ENCODE measurements around the gene CTU1. TPM values are rescaled to one million over a fixed set of nuclear protein-coding genes. Genes with fewer than 3 reads are reported as not detected.

CTU1 gene
- polyA plus RNA-seq, 1 donor: 1.8 TPM

DNA sequence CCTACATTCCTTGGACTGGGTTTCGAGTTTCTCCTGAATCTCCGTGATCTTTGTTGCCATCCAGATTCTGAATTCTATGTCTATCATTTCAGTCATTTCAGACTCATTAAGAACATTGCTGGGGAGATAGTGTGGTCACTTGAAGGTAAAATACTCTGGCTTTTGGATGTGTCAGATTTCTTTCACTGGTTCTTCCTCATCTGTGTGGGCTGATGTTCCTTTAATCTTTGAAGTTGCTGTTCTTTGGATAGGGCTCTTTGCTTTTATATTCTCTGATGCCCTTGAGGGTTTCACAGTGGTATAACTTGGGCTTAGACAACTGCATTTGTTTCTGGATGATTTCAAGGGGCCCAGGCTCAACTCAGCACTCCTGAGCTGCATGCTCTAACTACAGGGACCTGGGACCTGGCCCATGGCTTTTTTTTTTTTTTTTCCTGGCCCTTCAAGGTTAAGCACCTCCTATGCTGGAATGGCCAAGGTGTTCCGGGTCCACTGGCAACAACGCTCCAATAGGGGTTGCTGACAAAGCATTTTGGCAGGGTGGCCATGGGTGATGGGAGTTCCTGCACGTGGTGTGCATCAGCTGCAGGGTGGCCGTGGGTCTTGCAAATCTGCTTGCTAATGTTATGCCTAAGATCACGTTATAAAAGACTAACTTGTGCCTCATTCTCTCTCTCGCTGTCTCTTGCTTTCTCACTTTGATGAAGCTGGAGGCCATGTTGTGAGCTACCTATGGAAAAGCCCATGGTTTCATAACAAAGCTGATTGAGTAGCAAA is 28.0 kb upstream of the CTU1 start:
- no peak for DNase-seq

DNA sequence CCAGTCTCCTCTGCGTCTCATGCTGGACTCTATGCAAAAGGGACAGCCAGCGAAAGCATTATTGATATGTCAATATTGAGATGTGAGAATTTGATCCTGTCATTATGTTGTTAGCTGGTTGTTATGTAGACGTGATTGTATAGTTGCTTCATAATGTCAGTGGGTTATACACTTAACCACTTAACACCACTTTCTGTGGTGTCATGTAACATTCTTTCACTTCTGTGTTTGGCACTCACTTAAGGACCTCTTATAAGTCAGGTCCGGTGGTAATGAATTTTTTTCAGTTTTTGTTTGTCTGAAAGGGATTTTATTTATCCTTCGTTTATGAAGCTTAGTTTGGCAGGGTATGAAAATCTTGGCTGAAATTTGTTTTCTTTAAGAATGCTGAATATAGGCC is 26.8 kb upstream of the CTU1 start:
- no peak for DNase-seq

DNA sequence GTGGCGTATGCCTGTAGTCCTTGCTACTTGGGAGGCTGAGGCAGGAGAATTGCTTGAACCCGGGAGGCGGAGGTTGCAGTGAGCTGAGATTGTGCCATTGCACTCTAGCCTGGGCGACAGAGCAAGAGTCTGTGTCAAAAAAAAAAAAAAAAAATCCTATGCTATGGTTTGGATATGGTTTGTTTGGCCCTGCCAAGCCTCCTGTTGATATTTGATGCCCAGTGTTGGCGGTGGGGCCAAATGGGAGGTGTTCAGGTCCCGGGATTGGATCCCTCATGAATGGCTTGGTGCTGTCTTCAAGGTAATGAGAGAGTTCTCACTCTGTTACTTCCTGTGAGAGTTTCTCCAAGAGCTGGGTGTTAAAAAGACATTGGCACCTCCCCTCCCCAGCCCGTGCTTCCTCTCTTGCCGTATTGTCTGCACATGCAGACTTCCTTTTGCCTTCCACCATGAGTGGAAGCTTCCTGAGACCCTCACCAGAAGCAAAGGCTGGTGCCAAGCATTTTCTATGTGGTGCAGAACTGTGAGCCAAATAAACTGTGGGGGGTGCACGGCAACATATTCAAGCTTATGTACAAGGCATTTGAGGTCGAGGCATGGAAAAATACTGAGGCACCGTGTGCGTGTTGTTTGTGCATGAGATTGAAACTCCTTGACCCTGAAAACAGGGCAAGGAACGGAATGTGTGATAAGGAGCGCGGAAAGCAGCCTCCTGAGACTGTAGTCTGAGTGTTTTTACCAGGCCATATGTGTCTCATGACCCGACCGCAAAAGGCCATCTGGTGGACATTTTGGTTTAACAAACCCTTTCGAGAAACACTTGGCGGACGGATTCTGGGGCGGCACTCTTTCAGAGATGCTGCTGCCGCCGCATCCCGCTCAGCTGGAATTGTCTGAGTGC is 23.8 kb upstream of the CTU1 start:
- no peak for DNase-seq

DNA sequence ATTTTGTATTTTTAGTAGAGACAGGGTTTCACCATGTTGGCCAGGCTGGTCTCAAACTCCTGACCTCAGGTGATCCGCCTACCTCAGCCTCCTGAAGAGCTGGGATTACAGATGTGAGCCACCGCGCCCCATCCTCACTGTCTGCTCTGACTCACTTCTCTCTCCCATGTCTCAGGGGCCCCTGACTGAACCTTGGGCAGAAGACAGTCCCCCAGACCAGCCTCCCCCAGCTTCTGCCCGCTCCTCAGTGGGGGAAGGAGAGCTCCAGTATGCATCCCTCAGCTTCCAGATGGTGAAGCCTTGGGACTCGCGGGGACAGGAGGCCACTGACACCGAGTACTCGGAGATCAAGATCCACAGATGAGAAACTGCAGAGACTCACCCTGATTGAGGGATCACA is 21.5 kb upstream of the CTU1 start:
- DNase-seq: no peak

DNA sequence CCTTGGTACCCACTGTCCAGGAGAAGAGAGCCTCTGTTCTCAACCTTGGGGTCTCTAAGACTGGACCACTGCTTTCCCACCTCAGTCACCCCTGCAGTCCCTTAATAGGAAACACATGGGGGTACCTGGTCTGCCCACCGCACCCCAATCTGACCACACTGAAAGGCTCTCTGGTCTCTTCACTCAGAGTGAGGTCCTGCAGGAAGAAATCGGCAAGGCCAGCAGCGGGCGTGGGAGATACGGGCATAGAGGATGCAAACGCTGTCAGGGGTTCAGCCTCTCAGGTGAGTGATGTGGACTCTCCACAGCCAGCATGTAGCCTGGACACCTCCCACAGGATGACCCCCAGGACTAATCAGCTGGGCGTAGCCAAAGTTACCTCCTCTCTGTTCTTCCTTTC is 20.0 kb upstream of the CTU1 start:
- DNase-seq: no peak

DNA sequence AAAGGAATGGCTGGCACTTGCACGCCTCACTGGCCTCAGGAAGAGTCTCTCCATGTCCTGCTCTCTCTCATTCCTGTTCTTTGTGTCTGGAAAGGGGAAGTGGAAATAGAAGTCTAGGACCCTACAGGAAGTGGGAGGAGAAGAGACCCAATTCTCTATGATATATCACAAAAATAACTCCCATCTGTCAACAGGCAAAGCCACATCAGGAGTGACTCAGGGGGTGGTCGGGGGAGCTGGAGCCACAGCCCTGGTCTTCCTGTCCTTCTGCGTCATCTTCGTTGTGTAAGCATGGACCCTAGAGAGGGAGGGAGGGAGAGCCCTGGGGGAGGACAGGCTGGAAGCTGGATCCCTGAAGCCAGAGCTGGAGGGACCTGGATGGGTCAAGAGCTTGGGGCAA is 19.5 kb upstream of the CTU1 start:
- no peak for DNase-seq

DNA sequence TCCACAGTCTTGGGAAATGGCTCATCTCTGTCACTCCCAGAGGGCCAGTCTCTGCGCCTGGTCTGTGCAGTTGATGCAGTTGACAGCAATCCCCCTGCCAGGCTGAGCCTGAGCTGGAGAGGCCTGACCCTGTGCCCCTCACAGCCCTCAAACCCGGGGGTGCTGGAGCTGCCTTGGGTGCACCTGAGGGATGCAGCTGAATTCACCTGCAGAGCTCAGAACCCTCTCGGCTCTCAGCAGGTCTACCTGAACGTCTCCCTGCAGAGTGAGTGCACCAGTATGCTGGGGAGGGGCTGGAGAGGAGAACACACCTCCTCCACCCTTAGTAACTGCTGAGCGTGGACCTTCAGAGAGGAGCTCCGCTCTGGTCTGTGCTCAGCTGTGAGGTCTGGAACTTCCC is 18.8 kb upstream of the CTU1 start:
- DNase-seq: no peak

DNA sequence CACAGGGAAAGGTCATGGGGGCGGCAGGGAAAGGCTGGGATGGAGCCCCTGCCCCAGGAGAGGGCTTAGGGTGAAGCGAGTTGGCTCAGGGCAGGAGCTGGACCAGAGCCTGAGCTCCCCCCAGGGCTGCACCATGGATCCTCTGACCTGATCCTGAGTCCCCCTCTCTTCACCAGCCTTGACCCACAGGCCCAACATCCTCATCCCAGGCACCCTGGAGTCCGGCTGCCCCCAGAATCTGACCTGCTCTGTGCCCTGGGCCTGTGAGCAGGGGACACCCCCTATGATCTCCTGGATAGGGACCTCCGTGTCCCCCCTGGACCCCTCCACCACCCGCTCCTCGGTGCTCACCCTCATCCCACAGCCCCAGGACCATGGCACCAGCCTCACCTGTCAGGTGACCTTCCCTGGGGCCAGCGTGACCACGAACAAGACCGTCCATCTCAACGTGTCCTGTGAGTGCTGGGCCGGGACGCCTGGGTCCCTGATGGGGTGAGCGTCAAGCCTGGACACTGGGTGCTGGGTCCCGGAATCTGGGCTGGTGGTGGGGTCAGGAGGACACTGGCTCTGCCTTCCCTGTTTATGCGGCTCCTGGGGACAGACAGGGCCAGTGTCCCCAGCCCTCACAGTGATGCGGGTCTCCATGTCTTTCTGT is 17.3 kb upstream of the CTU1 start:
- no peak for DNase-seq

DNA sequence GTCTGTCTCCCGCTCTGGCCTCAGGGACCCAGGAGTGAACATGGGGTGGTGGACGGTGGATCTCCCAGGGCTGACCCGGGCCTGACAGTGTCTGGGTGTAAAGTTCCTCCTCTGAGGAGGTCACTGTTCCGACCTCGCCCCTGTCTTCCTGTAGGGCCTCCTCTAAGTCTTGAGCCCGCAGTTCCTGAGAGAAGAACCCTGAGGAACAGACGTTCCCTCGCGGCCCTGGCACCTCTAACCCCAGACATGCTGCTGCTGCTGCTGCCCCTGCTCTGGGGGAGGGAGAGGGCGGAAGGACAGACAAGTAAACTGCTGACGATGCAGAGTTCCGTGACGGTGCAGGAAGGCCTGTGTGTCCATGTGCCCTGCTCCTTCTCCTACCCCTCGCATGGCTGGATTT is 16.5 kb upstream of the CTU1 start, which contains the start of gene SIGLEC9:
TSS of gene SIGLEC9 (plus strand) at position 178 of the 400 bp plus-strand sequence. CDS start at position 247, 69 bp downstream.
- DNase-seq: no peak

DNA sequence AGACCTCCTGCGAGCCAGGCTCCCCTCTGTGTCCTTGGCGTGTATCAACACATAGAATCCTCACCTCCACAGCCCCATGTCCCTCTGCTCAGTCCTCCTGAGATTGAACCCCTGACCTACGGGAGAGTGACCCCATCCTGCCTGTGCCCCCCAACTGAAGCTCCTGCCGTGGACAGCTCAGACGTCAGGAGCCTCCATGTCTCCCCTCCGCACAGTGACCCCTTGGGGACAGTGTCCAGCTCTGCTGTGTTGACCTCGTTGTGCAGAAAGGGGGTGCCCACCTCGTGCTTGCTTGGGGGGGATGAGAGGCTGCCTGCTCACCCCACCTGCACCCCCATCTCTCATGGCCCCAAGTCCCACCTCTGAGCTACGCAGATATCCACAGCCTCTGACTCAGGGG is 16.0 kb upstream of the CTU1 start:
- no peak for DNase-seq

DNA sequence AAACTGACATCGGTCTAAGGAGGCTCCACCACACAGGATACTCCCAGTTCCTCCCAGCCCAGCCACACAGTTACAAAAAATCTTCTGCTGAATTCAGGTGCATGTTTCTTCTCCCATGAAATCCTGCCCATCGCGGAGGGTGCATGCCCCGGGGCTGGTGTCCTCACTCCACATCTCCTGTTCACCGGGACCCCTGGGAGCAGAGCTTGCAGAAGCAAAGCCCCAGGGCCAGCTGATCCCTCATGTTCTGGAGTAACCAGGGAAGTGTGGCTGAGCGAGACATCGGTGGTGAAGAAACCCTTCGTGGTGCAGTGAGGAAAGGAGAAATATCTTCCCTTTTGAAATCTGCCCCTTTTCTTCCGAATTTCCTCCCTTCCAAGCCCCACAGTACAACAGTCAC is 15.6 kb upstream of the CTU1 start:
- DNase-seq: no peak

DNA sequence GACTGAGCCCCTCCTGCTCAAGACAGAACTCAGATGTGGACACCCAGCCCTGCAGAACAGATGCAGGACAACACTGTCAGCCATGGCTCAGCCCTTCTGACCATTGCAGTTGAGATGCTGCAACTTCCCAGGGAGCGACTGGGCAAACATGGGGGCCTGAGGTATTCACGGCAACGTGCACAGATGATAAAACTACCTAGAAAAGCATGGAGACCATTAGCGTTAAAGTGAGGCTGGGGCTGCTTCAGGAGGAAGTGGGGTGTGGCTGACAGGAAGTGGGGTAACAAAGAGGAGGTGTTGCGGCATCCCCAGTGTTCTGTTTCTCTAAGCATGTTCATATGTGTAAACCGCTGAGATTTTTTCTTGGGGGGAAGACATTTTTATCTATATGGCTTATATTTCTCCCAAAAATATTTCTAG is 15.2 kb upstream of the CTU1 start:
- DNase-seq: no peak

DNA sequence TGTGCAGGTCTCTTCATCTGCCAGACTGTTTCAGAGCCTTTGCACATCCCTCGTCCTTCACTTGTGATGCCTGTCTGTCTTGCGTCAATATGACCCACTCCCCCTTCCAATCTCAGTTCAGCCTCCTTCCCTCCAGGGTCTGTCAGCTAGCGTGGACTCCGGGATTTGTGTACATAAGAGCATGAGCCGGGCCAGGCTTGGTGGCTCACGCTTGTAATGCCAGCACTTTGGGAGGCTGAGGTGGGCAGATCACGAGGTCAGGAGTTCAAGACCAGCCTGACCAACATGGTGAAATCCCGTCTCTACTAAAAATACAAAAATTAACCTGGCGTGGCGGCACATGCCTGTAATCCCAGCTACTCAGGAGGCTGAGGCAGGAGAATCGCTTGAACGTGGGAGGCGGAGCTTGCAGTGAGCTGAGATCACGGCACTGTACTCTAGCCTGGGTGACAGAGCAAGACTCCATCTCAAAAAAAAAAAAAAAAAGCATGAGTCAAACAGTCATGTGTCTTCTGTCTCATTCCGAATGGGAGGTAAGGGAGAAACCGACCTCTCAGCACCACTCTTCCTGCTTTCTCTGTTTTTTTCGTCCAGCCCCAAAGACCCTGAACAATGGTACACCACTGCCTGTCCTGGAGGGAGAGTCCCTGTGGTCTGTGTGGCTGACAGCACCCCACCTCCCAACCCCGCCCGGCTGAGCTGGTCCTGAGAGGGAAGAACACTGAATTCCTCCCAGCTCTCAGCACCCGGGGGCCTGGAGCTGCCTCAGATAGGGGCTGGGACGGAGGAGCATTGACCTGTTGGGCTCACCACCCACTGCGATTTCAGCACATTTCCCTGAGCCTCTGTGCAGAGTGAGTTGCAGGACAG is 14.1 kb upstream of the CTU1 start:
- DNase-seq: no peak

DNA sequence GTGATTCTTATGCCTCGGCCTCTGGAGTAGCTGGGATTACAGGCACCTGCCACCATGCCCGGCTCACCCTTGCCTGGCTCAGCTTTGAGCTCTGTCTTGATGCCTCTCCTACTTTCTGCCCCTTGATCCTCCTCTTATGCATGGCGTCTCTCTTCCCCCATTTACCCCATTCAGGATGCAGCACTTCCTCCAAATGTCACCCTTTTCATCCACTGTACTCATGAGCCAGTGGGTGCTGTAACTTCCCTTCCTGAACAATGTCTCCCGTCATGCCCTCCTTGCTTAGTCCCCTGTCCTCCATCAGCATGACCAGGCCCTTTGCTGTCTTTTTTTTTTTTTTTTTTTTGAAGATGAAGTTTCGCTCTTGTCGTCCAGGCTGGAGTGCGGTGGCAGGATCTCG is 13.0 kb upstream of the CTU1 start:
- no peak for DNase-seq

DNA sequence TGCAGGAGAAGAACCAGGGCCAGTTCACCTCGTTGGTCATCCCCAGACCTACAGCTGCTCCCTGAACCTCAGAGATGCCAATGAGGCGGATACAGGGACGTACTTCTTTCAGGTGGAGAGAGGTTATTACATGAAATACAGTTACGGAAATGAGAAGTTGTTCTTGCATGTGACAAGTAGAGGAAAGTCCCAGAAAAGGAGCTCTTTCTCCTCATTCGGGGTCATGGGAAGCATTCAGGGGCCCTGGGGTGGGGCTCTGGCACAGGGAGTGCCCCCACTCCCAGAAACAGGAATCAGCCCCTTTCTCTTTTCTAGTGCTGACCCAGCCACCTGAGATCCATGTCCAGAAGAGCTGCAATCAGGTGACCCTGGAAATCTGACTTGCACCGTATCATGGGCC is 12.0 kb upstream of the CTU1 start:
- no peak for DNase-seq

DNA sequence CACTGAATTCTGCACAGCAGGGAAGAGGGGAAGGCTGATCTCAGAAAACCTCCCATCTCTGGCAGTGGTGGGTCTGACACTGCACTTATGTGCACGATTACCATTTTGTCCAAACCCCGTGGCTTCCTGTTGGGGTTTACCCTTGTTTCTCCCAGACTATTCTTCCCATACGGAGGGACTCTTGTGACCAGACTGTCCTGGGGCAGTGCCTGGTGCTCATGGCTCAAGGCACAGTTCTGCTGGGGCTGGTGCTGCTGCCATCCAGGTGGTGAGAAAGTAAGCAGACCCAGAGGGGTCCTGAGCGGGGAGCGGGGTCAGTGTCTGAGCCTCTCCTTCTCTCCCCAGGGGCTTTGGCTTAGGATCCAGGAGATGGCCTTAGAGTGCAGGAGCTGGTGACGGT is 11.4 kb upstream of the CTU1 start:
- DNase-seq: no peak

DNA sequence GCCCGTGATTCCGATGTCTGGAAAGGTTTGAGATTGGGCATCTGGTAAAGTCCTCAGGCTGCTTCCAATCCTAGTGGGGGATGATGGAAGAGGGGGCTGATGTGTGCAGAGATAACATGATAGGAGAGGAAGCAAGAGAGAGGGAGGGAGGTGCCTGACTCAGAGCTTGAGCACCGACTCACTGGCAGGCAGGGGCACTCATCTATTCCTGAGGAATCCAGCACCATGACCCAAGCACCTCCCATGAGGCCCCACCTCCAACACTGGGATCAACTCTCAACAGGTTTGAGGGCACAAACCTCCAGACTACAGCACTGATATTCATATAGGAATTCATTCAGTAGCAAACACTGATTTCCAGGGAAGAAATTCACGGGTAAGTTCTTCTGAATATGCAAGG is 10.9 kb upstream of the CTU1 start:
- no peak for DNase-seq

DNA sequence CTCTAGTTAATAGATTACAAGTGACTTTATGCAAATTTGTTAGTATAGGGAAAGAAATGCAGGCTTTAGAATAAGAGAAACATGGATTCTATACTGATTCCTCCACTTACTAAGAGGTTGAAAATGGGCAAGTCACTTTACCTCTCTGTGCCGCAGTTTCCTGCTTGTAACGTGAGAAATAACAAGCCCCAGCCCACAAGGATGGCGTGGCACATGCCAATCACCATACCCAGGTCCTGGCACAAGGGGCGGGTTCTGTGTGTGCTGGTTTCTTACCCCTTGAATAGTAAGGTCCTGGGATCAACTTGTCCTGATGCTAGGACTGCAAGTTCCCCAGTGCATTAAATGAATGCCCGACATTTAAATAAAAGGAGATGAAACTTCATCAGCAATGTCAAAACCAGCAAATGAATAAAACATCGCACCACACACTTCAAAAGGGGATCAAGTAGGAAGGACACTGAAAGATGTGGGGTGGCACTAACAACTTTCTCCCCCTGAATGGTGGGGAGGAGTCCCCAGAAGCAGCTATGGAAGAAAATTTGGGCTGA is 8.6 kb upstream of the CTU1 start:
- DNase-seq: no peak

DNA sequence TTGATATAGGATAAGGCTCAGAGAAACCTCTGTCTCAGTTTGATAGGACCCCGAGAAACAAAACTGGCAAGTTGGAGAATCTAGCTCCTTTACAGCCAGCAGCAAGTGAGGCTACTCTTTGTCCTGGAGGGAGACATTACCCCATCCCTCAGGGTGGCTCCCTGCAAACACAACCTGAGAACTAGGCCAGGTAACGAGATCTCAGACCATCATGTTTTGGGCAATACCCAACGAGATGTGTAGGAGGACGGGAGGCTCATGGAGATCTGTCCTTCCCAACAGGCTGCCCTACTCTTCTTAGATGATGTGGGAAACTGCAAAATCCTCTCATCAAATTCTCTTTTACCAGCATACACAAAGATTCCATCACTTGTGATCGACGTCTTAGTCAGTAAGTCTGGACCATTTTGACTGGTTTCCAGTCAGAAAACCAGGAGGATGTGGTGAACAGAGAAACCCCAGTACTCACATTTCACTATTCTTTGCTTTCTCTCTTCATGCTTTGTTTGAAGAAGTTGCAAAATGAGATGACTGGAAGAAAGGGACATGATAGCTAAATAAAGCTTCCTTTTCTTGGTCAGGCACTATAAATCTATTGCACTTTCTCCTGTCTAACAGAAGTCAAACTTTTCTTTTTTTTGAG is 6.0 kb upstream of the CTU1 start:
- DNase-seq: no peak

DNA sequence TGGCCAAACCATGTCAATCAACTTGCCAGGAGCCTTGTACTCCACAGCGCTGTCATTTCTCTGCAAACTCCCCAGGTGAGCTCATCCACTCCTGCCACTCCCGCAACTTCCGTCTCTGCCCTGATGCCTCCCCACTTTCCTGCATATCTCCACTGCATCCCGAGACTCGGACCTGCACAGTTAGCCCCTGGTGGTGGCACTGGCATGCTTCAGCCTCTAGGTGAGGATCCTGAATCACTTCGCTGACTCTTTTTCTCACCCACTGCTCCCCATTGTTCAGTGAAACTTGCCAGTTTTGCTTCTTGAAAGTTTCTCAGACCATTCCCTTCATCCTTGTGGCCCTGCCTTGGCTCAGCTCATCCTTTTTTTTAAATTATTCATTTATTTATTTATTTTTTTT is 3.4 kb upstream of the CTU1 start:
- no peak for DNase-seq

DNA sequence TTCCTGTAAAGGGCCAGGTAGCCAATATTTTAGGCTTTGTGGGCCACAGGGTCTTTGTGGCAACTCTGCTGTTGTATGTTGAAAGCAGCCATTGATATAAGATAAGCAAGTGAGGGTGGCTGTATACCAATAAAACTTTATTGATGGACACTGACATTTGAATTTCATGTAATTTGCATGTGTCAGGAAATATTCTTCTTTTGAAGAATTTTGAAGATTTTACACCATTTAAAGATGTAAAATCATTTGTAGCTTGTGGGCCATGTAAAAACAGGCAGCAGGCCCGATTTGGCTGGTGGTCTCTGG is 2.4 kb upstream of the CTU1 start:
- no peak for DNase-seq
